Testis (tissue), 3 donors: Measurements from ENCODE around the gene HNRNPA2B1. TPM values are rescaled to one million over a fixed set of nuclear protein-coding genes. Genes with fewer than 3 reads are reported as not detected.
"Not testable (repeated sequence)": the region's sequence is repeated elsewhere in the genome, so short reads cannot be mapped to it uniquely, and the experiment has no call there.

Experiments
- DNase-seq: peaks from one replicate; pipeline ENCODE4 v3.0.0-alpha.2; 2019
- H3K27ac ChIP-seq, 2 donors: fragments of 200-600 bp; sonication (generic); one replicate each; pipeline ENCODE4 v1.5.1; 2019
- H3K27me3 ChIP-seq: fragments of 200-600 bp; sonication (generic); one replicate; pipeline ENCODE4 v1.5.1; 2019
- H3K36me3 ChIP-seq: fragments of 200-600 bp; sonication (generic); one replicate; pipeline ENCODE4 v1.5.1; 2017; ENCODE audit warnings: low read depth; ENCODE audit errors: missing control alignments
- H3K4me1 ChIP-seq: fragments of 200-600 bp; sonication (generic); one replicate; pipeline ENCODE4 v1.5.1; 2019
- H3K4me3 ChIP-seq, 2 donors: fragments of 200-600 bp; sonication (generic); one replicate each; pipeline ENCODE4 v1.5.1; 2017 to 2019
- H3K9me3 ChIP-seq: fragments of 200-600 bp; sonication (generic); one replicate; pipeline ENCODE4 v1.5.1; 2017
- POLR2A ChIP-seq: fragments of 450-650 bp; IDR thresholded peaks from one replicate; pipeline ENCODE4 v1.6.1; 2017; ENCODE audit warnings: antibody characterized with exemption, mild to moderate bottlenecking, moderate library complexity
- WGBS, 2 donors: methylation state at CpG; one replicate each; pipeline ENCODE4 v1.1.5; 2018; 5-methylcytosine and 5-hydroxymethylcytosine counted together
- intact Hi-C: fragments of 100-400 bp; cut with DNase I; formaldehyde crosslinking; loops from one replicate; pipeline ENCODE4 v1.15.1; 2023; ENCODE audit warnings: low total_unique reads
- polyA plus RNA-seq: library from polyadenylated mRNA; stranded (reverse); fragments of 350-450 nt; fragmentation: Illumina TruSeq; extraction: RNeasy Lipid Tissue Mini Kit (QIAGEN cat#74804); gene quantifications from one replicate; pipeline ENCODE4 v1.2.3, GENCODE V29; 2014; ENCODE audit warnings: low read depth, low replicate concordance; ENCODE audit not compliant: insufficient read depth
- total RNA-seq, 2 donors: library from RNA; depleted of rRNA; stranded (reverse); fragments of >200 nt; gene quantifications; one replicate each; pipeline ENCODE4 v1.2.3, GENCODE V29; 2016
- TF ChIP-seq, protein P1 (sequence below), 3 experiments: fragments of 450-650 bp in 2 of 3; fragments of 200-600 bp in 1 of 3; sonication (generic) in 1 of 3; IDR thresholded peaks; one replicate each; pipeline ENCODE4 v1.5.1; 2016 to 2019; ENCODE audit warnings: antibody characterized with exemption in 3 of 3, mild to moderate bottlenecking in 2 of 3, moderate library complexity in 1 of 3

HNRNPA2B1 gene
- total and polyA plus RNA-seq, 3 donors from 2014 or later, result 343 to 659 (median 372) TPM

DNA sequence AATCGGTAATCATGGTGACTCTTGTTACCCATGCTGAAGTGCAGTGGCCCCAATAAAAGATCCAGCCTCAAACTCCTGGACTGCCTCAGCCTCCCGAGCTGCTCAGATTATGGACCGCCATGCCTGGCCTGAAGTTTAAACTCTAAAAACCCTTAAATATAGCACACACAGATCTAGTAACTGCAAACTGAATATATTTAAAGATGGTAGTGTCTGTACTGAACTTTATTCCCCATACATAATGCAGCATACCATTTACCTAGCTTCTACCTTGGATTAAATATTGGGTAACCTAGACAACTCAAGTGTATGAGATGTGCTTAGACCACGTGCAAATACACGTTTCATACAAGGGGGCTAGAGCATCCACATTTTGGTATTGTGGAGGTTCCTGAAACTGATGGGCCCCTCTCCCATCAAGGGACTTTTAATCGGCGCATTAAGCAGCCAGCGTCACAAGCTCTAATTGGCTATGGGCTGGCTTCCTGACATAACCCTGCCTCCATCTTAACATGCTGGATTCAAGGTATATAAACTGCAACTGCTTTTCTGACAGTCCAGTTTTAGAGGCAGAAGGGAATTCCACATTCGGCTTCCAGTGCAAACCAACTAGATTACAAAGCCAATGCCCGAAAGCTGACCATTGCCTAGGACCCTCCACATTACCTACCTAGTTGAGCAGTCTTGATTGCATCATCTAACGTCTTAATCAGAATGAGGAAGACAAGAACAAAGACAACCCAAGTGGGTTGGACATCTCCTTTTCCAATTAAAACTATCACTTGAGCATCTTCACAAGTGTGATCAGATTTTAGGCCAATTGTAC is 13.0 kb downstream of the HNRNPA2B1 start:
- Histone ChIP-seq H3K9me3 (no peaks in the 10 kb centered on the region), H3K4me1 (peaks cover 8% of the 10 kb centered on the region), H3K4me3 (no peak overlapping the region), H3K36me3 (no peaks in the 10 kb centered on the region), H3K27me3 (no peaks in the 10 kb centered on the region), H3K27ac (no peak overlapping the region)
- TF ChIP-seq POLR2A, result no peak
- TF ChIP-seq, protein P1, sequence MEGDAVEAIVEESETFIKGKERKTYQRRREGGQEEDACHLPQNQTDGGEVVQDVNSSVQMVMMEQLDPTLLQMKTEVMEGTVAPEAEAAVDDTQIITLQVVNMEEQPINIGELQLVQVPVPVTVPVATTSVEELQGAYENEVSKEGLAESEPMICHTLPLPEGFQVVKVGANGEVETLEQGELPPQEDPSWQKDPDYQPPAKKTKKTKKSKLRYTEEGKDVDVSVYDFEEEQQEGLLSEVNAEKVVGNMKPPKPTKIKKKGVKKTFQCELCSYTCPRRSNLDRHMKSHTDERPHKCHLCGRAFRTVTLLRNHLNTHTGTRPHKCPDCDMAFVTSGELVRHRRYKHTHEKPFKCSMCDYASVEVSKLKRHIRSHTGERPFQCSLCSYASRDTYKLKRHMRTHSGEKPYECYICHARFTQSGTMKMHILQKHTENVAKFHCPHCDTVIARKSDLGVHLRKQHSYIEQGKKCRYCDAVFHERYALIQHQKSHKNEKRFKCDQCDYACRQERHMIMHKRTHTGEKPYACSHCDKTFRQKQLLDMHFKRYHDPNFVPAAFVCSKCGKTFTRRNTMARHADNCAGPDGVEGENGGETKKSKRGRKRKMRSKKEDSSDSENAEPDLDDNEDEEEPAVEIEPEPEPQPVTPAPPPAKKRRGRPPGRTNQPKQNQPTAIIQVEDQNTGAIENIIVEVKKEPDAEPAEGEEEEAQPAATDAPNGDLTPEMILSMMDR (IDR thresholded peaks at IDR 0.05), result no peak
- intact Hi-C loops, result no loop called here
- WGBS, 2 donors, result 71 to 73% methylated on average over 11 of the region's 11 CpGs
- no peak for DNase-seq

DNA sequence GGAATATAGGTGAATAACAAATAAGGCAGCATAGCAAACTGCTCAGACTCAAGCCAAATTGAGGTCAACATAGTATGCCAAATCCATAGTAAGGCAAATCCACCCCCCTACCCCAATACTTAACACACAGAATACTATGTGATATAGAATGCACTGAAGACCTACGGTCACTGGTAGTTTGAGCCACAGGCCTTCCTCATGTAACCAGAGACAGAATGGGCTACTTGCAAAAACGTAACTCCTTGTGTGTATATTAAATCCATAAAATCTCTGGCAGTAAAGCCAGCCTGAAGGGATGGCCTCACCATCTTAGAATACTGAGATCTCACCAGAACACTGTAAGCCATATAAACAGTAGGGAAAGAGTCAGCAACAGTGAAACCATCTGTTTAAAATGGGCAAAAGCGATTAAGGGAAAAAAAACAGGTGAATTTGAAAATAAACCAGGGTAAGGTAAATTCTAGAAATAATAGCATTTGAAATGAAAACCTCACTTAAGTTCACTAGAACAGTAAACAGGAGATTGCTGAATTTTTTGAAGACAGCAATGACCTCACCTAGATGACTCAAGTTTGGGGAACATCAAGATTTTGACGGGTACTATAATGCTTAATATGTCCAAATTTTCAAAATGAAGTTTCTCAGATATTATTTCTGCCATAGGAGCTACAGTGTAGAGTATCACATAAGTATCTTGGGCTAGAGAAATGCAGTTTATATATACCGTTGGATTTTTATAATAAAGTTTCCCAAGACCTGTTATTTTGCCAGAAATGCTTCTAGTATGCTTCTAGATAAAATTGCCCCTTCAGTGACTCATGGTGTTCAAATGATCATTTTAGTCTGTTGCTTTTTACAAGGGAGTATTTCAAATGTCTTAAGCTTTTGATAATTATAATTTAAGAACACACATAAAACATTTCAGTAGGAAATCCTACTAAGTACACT is 13.9 kb downstream of the HNRNPA2B1 start:
- H3K36me3 ChIP-seq, result no peaks in the 10 kb centered on the region
- no peaks in the 10 kb centered on the region for H3K27me3 ChIP-seq
- DNase-seq, result no peak
- TF ChIP-seq, protein P1 (IDR thresholded peaks at IDR 0.05), result no peak
- no peak for TF ChIP-seq POLR2A
- WGBS, 2 donors, result 72 to 76% methylated on average over 5 of the region's 5 CpGs
- intact Hi-C loops, result no loop called here
- H3K4me3 ChIP-seq, result no peak overlapping the region
- H3K9me3 ChIP-seq, result no peaks in the 10 kb centered on the region
- H3K27ac ChIP-seq, result no peak overlapping the region
- peaks cover 9% of the 10 kb centered on the region for H3K4me1 ChIP-seq

DNA sequence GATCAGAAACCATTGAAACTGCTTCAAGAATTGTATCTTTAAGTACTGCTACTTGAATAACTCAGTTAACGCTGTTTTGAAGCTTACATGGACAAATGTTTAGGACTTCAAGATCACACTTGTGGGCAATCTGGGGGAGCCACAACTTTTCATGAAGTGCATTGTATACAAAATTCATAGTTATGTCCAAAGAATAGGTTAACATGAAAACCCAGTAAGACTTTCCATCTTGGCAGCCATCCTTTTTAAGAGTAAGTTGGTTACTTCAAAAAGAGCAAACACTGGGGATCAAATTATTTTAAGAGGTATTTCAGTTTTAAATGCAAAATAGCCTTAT is 14.7 kb downstream of the HNRNPA2B1 start:
- Histone ChIP-seq H3K9me3 (no peaks in the 10 kb centered on the region), H3K4me3 (no peak overlapping the region), H3K4me1 (peaks cover 9% of the 10 kb centered on the region), H3K36me3 (no peaks in the 10 kb centered on the region), H3K27me3 (no peaks in the 10 kb centered on the region), H3K27ac (no peak overlapping the region)
- intact Hi-C loops, result no loop called here
- no peak for DNase-seq
- 80 to 91% methylated on average over 1 of the region's 1 CpG for WGBS, 2 donors
- TF ChIP-seq, protein P1 (IDR thresholded peaks at IDR 0.05), result no peak
- TF ChIP-seq POLR2A, result no peak

DNA sequence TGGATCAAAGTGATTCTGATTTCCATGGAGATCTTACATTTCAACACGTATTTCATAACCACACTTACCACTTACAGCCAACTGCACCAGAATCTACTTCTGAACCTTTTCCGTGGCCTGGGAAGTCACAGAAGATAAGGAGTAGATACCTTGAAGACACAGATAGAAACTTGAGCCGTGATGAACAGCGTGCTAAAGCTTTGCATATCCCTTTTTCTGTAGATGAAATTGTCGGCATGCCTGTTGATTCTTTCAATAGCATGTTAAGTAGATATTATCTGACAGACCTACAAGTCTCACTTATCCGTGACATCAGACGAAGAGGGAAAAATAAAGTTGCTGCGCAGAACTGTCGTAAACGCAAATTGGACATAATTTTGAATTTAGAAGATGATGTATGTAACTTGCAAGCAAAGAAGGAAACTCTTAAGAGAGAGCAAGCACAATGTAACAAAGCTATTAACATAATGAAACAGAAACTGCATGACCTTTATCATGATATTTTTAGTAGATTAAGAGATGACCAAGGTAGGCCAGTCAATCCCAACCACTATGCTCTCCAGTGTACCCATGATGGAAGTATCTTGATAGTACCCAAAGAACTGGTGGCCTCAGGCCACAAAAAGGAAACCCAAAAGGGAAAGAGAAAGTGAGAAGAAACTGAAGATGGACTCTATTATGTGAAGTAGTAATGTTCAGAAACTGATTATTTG is 15.3 kb downstream of the HNRNPA2B1 start:
- no peak overlapping the region for H3K4me3 ChIP-seq
- no peaks in the 10 kb centered on the region for H3K36me3 ChIP-seq
- no peak for DNase-seq
- TF ChIP-seq, protein P1 (IDR thresholded peaks at IDR 0.05), result no peak
- no peak for TF ChIP-seq POLR2A
- no peaks in the 10 kb centered on the region for H3K9me3 ChIP-seq
- no peak overlapping the region for H3K27ac ChIP-seq
- peaks cover 9% of the 10 kb centered on the region for H3K4me1 ChIP-seq
- intact Hi-C loops, result no loop called here
- no peaks in the 10 kb centered on the region for H3K27me3 ChIP-seq
- 80 to 89% methylated on average over 10 of the region's 10 CpGs for WGBS, 2 donors

DNA sequence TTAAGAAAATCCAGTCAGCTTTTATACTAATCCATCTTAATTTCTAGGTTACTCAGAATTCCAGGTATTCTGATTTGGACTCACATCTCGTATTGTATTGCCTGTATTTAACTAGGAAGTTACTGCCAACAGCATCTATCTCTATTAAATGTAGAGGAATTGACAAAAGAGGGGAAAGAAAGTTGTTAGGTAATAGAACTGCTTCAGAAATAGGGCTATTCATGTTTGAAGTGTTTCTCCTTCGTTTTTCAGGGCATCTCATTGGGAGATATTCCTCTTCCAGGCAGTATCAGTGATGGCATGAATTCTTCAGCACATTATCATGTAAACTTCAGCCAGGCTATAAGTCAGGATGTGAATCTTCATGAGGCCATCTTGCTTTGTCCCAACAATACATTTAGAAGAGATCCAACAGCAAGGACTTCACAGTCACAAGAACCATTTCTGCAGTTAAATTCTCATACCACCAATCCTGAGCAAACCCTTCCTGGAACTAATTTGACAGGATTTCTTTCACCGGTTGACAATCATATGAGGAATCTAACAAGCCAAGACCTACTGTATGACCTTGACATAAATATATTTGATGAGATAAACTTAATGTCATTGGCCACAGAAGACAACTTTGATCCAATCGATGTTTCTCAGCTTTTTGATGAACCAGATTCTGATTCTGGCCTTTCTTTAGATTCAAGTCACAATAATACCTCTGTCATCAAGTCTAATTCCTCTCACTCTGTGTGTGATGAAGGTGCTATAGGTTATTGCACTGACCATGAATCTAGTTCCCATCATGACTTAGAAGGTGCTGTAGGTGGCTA is 16.1 kb downstream of the HNRNPA2B1 start:
- 50 to 70% methylated on average over 4 of the region's 4 CpGs for WGBS, 2 donors
- H3K27ac ChIP-seq, intact Hi-C loops: not testable (repeated sequence)

More for the DNA sequence above, 16.1 kb downstream of the HNRNPA2B1 start:
- not testable (repeated sequence) for H3K9me3 ChIP-seq, H3K36me3 ChIP-seq, H3K27me3 ChIP-seq, H3K4me3 ChIP-seq, H3K4me1 ChIP-seq, DNase-seq
